SK-N-SH (cell line): ENCODE data around the gene OR52M1.

Source experiments
- CHD2 ChIP-seq: fragments of 150-350 bp; IDR thresholded peaks from 2 replicates; pipeline ENCODE4 v1.6.1; 2018; ENCODE audit warnings: low read length; ENCODE audit not compliant: partially characterized antibody
- EP300 ChIP-seq, 2 experiments: IDR thresholded peaks; 2 replicates each; pipeline versions ENCODE4 v1.4.0 to v1.6.1; 2012; ENCODE audit warnings: borderline replicate concordance in 1 of 2, low read depth in 1 of 2, low read length in 1 of 2
- EZH2phosphoT487 ChIP-seq: fragments of 200-600 bp; sonication (generic); IDR thresholded peaks from 2 replicates; pipeline ENCODE4 v1.6.1; 2017; ENCODE audit warnings: low read depth, mixed run types, mild to moderate bottlenecking, antibody characterized with exemption, moderate library complexity, borderline replicate concordance
- FOSL2 ChIP-seq: IDR thresholded peaks from 2 replicates; pipeline ENCODE4 v1.4.0; 2012; ENCODE audit warnings: low read depth, mild to moderate bottlenecking, moderate library complexity, borderline replicate concordance
- FOXM1 ChIP-seq: IDR thresholded peaks from 2 replicates; pipeline ENCODE4 v1.4.0; 2012; ENCODE audit warnings: low read depth, mild to moderate bottlenecking
- JUND ChIP-seq: IDR thresholded peaks from 2 replicates; pipeline ENCODE4 v1.4.0; 2012
- POLR2AphosphoS5 ChIP-seq: IDR thresholded peaks from 2 replicates; pipeline ENCODE4 v1.6.1; 2012; ENCODE audit warnings: low read depth, low read length
- RCOR1 ChIP-seq: fragments of 150-350 bp; IDR thresholded peaks from 2 replicates; pipeline ENCODE4 v1.6.1; 2017; ENCODE audit warnings: antibody characterized with exemption, low read length
- SMC3 ChIP-seq: IDR thresholded peaks from 2 replicates; pipeline ENCODE4 v1.6.1; 2012; ENCODE audit warnings: low read depth, low read length, improper control_type of control experiment
- TCF12 ChIP-seq: IDR thresholded peaks from 2 replicates; pipeline ENCODE4 v1.4.0; 2012
- YY1 ChIP-seq: IDR thresholded peaks from 2 replicates; pipeline ENCODE4 v1.4.0; 2012; ENCODE audit warnings: low read depth, mild to moderate bottlenecking
- TF ChIP-seq, protein P1 (sequence below): fragments of 200-600 bp; sonication (generic); IDR thresholded peaks from 2 replicates; pipeline ENCODE4 v1.6.1; 2017; ENCODE audit warnings: antibody characterized with exemption, mild to moderate bottlenecking, moderate library complexity
- TF ChIP-seq, protein P2 (sequence below): IDR thresholded peaks from 2 replicates; pipeline ENCODE4 v1.4.0; 2012; ENCODE audit warnings: low read depth

DNA sequence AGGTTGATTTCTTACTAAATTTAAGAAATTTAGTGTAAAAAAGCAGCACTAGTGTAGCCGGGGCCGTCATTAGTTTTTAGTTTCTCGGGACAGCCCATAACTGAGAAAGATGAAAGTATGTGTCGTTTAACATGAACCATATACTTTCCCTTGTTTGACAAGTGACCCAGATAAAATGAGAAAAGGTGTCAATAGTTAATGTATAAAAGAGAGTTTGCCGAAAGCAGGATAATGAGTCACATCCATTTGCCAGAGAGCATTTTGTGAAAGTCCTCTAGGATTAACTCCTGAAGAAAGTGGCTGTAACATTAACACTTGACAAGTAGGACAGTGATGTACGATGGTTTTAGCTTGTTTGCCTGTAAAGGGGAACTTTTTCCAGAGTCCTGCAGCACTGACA lies 49.0 kb upstream of the OR52M1 start:
- TF ChIP-seq, protein P1, sequence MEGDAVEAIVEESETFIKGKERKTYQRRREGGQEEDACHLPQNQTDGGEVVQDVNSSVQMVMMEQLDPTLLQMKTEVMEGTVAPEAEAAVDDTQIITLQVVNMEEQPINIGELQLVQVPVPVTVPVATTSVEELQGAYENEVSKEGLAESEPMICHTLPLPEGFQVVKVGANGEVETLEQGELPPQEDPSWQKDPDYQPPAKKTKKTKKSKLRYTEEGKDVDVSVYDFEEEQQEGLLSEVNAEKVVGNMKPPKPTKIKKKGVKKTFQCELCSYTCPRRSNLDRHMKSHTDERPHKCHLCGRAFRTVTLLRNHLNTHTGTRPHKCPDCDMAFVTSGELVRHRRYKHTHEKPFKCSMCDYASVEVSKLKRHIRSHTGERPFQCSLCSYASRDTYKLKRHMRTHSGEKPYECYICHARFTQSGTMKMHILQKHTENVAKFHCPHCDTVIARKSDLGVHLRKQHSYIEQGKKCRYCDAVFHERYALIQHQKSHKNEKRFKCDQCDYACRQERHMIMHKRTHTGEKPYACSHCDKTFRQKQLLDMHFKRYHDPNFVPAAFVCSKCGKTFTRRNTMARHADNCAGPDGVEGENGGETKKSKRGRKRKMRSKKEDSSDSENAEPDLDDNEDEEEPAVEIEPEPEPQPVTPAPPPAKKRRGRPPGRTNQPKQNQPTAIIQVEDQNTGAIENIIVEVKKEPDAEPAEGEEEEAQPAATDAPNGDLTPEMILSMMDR: no peak
- TF ChIP-seq RCOR1: no peak
- no peak for TF ChIP-seq EP300 (IDR thresholded peaks at IDR 0.05; ENCODE audit: borderline replicate concordance in 1 of 2, low read depth in 1 of 2, low read length in 1 of 2)
- TF ChIP-seq, protein P2, sequence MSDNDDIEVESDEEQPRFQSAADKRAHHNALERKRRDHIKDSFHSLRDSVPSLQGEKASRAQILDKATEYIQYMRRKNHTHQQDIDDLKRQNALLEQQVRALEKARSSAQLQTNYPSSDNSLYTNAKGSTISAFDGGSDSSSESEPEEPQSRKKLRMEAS: no peak
- TF ChIP-seq EZH2phosphoT487: no peak
- TF ChIP-seq POLR2AphosphoS5: no peak
- no peak for TF ChIP-seq JUND
- no peak for TF ChIP-seq CHD2
- TF ChIP-seq TCF12: no peak
- TF ChIP-seq SMC3: no peak
- TF ChIP-seq FOXM1: no peak
- no peak for TF ChIP-seq FOSL2
- TF ChIP-seq YY1: no peak
